Fibroblast of lung (primary cell): ENCODE results near the gene TBP.

ENCODE experiments used
- CTCF ChIP-seq, 2 donors: IDR thresholded peaks in 1 of 2; conservative IDR thresholded peaks in 1 of 2; 1 replicate in 1 of 2; 2 replicates in 1 of 2; pipeline ENCODE4 v1.5.1; 2011 to 2012; ENCODE audit warnings: low read length in 2 of 2, control low read depth in 1 of 2, inconsistent platforms in 1 of 2, low read depth in 1 of 2, mild to moderate bottlenecking in 1 of 2
- EZH2 ChIP-seq: IDR thresholded peaks from 2 replicates; pipeline ENCODE4 v1.5.1; 2012; ENCODE audit warnings: low read length, control low read depth, mild to moderate bottlenecking; ENCODE audit errors: missing control alignments

DNA sequence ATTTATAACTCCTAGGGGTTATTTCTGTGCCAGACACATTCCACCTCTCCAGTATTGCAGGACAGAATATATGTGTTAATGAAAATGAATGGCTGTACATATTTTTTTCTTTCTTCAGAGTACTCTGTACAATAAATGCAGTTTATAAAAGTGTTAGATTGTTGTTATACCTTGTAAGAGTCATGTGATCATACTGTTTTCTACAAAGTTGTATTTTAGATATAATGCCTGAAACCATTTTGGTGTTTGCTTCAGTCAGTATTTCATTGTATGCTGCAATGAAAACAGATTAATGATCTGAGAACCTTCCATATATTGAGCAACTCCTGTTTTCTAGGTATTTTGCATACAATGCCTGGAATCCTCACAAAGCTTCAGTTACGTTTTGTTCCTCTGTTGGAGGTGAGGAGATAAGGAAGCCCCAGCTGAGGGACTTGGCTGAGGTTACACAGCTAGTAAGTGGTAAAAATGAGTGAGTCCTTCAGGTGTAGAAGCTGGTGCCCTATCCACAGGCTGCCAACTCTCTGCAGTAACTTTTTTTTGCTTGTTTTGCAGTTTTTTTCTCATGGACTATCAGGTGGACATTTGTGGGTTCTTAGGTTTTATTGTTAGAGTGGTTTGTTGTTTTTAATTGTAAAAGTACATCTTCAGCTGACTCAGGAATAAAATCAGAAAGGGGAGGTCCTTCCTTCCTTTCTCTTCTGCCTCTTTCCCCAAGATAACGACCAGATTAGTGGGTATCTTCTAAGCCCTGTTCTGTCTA lies 18.7 kb downstream of the TBP start:
- TF ChIP-seq EZH2, result no peak
- TF ChIP-seq CTCF (conservative IDR thresholded peaks at IDR 0.05 in 1 of 2, IDR thresholded peaks at IDR 0.05 in 1 of 2; ENCODE audit: low read depth in 1 of 2, low read length in 2 of 2), result no peak
